ENCODE data around the gene CHRNA4.

GRCh38 chr20:63336232-63336752, 24.9 kb downstream of the CHRNA4 start:
- TF ChIP-seq POLR2A (IDR thresholded peaks at IDR 0.05) (no peak), EP300 (IDR thresholded peaks at IDR 0.05; ENCODE audit: low read depth) (no peak), POLR2AphosphoS5 (IDR thresholded peaks at IDR 0.05) (no peak)
- TF ChIP-seq, protein P1, sequence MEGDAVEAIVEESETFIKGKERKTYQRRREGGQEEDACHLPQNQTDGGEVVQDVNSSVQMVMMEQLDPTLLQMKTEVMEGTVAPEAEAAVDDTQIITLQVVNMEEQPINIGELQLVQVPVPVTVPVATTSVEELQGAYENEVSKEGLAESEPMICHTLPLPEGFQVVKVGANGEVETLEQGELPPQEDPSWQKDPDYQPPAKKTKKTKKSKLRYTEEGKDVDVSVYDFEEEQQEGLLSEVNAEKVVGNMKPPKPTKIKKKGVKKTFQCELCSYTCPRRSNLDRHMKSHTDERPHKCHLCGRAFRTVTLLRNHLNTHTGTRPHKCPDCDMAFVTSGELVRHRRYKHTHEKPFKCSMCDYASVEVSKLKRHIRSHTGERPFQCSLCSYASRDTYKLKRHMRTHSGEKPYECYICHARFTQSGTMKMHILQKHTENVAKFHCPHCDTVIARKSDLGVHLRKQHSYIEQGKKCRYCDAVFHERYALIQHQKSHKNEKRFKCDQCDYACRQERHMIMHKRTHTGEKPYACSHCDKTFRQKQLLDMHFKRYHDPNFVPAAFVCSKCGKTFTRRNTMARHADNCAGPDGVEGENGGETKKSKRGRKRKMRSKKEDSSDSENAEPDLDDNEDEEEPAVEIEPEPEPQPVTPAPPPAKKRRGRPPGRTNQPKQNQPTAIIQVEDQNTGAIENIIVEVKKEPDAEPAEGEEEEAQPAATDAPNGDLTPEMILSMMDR (IDR thresholded peaks at IDR 0.05): no peak
